WERI-Rb-1 (cell line): ENCODE data around the gene ZNF691.

Source experiments
- DNase-seq: peaks from one replicate; pipeline ENCODE4 v3.0.0-alpha.2; 2020
- H3K27ac ChIP-seq: fragments of 250-450 bp; sonication (Bioruptor Pico); 2 replicates; pipeline ENCODE4 v1.5.1; 2020; ENCODE audit warnings: mild to moderate bottlenecking, moderate library complexity
- H3K27me3 ChIP-seq: fragments of 250-450 bp; sonication (Bioruptor Pico); 2 replicates; pipeline ENCODE4 v1.5.1; 2021; ENCODE audit warnings: mild to moderate bottlenecking, low read depth, moderate library complexity; ENCODE audit not compliant: insufficient read depth, severe bottlenecking
- H3K36me3 ChIP-seq: fragments of 250-450 bp; sonication (Bioruptor Pico); 2 replicates; pipeline ENCODE4 v1.5.1; 2020; ENCODE audit warnings: mild to moderate bottlenecking, moderate library complexity
- H3K4me3 ChIP-seq: 2 replicates; pipeline ENCODE4 v1.5.1; 2011; ENCODE audit warnings: low read depth, mild to moderate bottlenecking, control low read depth, low read length
- H3K9me3 ChIP-seq: fragments of 250-450 bp; sonication (Bioruptor Pico); 2 replicates; pipeline ENCODE4 v1.5.1; 2021; ENCODE audit warnings: mild to moderate bottlenecking, moderate library complexity; ENCODE audit not compliant: severe bottlenecking
- TF ChIP-seq, protein P1 (sequence below): IDR thresholded peaks from 2 replicates; pipeline ENCODE4 v1.5.1; 2011; ENCODE audit warnings: low read depth, mild to moderate bottlenecking, control low read depth, inconsistent platforms, low read length

The ZNF691 gene

DNA sequence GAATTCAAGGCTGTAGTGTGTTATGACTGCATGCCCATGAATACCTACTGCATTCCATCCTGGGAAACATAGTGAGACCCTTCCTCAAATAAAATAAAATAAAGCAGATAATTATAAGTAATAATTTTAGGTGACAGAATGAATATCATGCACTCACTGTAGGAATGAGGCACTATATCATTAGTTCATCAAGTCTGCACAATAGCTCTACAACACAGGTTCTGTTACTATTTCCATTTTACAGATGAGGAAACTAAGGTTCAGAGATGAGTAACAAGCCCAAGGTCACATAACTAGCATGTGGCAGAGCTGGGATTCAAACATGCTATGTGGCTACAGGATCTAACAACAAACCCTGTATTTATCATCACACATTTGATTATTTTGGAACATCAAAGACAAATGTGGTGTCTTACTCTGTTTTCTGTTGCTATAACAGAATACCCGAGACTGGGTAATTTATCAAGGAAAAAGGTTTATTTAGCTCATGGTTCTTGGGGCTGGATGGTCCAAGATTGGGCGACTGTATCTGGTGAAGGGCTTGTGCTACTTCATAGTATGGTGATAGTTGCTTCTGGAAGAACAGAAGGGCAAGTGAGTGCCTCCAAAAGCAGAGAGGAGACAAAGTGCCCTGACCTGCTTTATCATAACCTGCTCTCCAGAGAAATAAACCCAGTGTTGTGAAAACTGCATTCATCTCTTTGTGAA, 4.8 kb upstream of the ZNF691 start:
- Histone ChIP-seq H3K27ac (no peak overlapping the region), H3K36me3 (no peaks in the 10 kb centered on the region), H3K4me3 (no peak overlapping the region), H3K27me3 (no peaks in the 10 kb centered on the region), H3K9me3 (no peaks in the 10 kb centered on the region)
- no peak for DNase-seq
- TF ChIP-seq, protein P1, sequence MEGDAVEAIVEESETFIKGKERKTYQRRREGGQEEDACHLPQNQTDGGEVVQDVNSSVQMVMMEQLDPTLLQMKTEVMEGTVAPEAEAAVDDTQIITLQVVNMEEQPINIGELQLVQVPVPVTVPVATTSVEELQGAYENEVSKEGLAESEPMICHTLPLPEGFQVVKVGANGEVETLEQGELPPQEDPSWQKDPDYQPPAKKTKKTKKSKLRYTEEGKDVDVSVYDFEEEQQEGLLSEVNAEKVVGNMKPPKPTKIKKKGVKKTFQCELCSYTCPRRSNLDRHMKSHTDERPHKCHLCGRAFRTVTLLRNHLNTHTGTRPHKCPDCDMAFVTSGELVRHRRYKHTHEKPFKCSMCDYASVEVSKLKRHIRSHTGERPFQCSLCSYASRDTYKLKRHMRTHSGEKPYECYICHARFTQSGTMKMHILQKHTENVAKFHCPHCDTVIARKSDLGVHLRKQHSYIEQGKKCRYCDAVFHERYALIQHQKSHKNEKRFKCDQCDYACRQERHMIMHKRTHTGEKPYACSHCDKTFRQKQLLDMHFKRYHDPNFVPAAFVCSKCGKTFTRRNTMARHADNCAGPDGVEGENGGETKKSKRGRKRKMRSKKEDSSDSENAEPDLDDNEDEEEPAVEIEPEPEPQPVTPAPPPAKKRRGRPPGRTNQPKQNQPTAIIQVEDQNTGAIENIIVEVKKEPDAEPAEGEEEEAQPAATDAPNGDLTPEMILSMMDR: no peak

GRCh38 chr1:42844592-42845140, 1.7 kb upstream of the ZNF691 start:
- DNase-seq: no peak
- no peaks in the 10 kb centered on the region for H3K9me3 ChIP-seq
- TF ChIP-seq, protein P1: no peak
- no peak overlapping the region for H3K4me3 ChIP-seq
- H3K27ac ChIP-seq: no peak overlapping the region
- peaks cover 6% of the 10 kb centered on the region for H3K36me3 ChIP-seq
- no peaks in the 10 kb centered on the region for H3K27me3 ChIP-seq

DNA sequence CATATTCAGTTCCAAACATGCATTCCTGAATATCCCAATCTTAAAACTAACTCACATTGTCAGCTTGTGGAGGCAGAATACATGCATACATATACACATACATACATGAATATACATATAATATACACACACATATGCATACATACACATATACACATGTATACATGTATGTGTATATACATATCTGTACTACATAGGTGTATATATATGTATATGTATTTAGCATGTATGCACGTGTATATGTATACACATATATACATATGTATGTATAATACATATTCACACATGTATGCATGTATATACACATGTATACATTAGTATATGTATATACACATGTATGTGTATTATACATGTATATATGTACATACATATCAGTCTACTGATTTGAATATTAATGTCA, 1.2 kb upstream of the ZNF691 start:
- TF ChIP-seq, protein P1: no peak
- Histone ChIP-seq H3K27ac (no peak overlapping the region), H3K4me3 (no peak overlapping the region), H3K27me3 (no peaks in the 10 kb centered on the region), H3K9me3 (no peaks in the 10 kb centered on the region), H3K36me3 (peaks cover 9% of the 10 kb centered on the region)
- no peak for DNase-seq

- Histone ChIP-seq H3K27me3 (no peaks in the 10 kb centered on the region), H3K36me3 (peaks cover 12% of the 10 kb centered on the region), H3K27ac (peak overlapping the region; percentile 5; the same call in 1 of the 2 replicates), H3K4me3 (peak overlapping the region; percentile 60), H3K9me3 (no peaks in the 10 kb centered on the region)
- DNase-seq: no peak
- TF ChIP-seq, protein P1: no peak
These were observed 552 bp upstream of the ZNF691 start for GRCh38 chr1:42845866-42846256.

- TF ChIP-seq, protein P1: no peak
- peak overlapping the region; percentile 89 for H3K27ac ChIP-seq
- H3K27me3 ChIP-seq: no peaks in the 10 kb centered on the region
- no peak for DNase-seq
- peak overlapping the region; percentile 60 for H3K4me3 ChIP-seq
- H3K9me3 ChIP-seq: no peaks in the 10 kb centered on the region
- peaks cover 24% of the 10 kb centered on the region for H3K36me3 ChIP-seq
These were observed 740 bp downstream of the ZNF691 start for GRCh38 chr1:42847111-42847595.
